22Rv1 (cell line): ENCODE data around the gene TCEA3.

ENCODE experiments used
- ZFX ChIP-seq: fragments of 450-650 bp; IDR thresholded peaks from 2 replicates; pipeline ENCODE4 v1.6.1; 2017; ENCODE audit warnings: antibody characterized with exemption, borderline replicate concordance
- TF ChIP-seq, protein P1 (sequence below): fragments of 450-650 bp; IDR thresholded peaks from 2 replicates; pipeline ENCODE4 v1.5.1; 2017; ENCODE audit warnings: mild to moderate bottlenecking

- TF ChIP-seq, protein P1, sequence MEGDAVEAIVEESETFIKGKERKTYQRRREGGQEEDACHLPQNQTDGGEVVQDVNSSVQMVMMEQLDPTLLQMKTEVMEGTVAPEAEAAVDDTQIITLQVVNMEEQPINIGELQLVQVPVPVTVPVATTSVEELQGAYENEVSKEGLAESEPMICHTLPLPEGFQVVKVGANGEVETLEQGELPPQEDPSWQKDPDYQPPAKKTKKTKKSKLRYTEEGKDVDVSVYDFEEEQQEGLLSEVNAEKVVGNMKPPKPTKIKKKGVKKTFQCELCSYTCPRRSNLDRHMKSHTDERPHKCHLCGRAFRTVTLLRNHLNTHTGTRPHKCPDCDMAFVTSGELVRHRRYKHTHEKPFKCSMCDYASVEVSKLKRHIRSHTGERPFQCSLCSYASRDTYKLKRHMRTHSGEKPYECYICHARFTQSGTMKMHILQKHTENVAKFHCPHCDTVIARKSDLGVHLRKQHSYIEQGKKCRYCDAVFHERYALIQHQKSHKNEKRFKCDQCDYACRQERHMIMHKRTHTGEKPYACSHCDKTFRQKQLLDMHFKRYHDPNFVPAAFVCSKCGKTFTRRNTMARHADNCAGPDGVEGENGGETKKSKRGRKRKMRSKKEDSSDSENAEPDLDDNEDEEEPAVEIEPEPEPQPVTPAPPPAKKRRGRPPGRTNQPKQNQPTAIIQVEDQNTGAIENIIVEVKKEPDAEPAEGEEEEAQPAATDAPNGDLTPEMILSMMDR: no peak
- no peak for TF ChIP-seq ZFX
Measured at GRCh38 chr1:23450894-23451293, 26.3 kb upstream of the TCEA3 start.
